ENCODE data around the gene CALU.

GRCh38 chr7:128794436-128794835, 55.3 kb downstream of the CALU start:
- TF ChIP-seq CTCF (conservative IDR thresholded peaks at IDR 0.05) (no peak), ZFX (IDR thresholded peaks at IDR 0.05) (no peak)
